Nephron (organoid): Measurements from ENCODE around the gene CD36.

Experiments used
- H3K27ac Mint-ChIP-seq, 3 experiments: 2 replicates each; pipeline ENCODE4 v1.8.0; 2020; ENCODE audit warnings: mixed read lengths in 3 of 3, mild to moderate bottlenecking in 2 of 3, moderate library complexity in 1 of 3
- H3K27me3 Mint-ChIP-seq: 2 replicates; pipeline ENCODE4 v1.8.0; 2021; ENCODE audit warnings: low read depth, mild to moderate bottlenecking, moderate library complexity, mixed read lengths
- H3K36me3 Mint-ChIP-seq: 2 replicates; pipeline ENCODE4 v1.8.0; 2020; ENCODE audit warnings: low read depth, mixed read lengths
- H3K4me1 Mint-ChIP-seq: 2 replicates; pipeline ENCODE4 v1.8.0; 2020; ENCODE audit warnings: mixed read lengths
- H3K4me3 Mint-ChIP-seq, 3 experiments: 2 replicates each; pipeline ENCODE4 v1.8.0; 2020; ENCODE audit warnings: mild to moderate bottlenecking in 3 of 3, mixed read lengths in 3 of 3, moderate library complexity in 2 of 3
- H3K9me3 Mint-ChIP-seq: 2 replicates; pipeline ENCODE4 v1.8.0; 2020; ENCODE audit warnings: mixed read lengths
- CTCF ChIP-seq, 3 experiments: fragments of 200-600 bp; sonication (generic); IDR thresholded peaks; one replicate each; pipeline ENCODE4 v1.5.0; 2021; ENCODE audit warnings: antibody characterized with exemption in 3 of 3; ENCODE audit not compliant: unreplicated experiment in 3 of 3

The CD36 gene

GRCh38 chr7:80637911-80638765 lies at the start of gene CD36:
CD36 (plus strand) TSS chr7:80638642; CDS start chr7:80646741, 8,099 bp downstream.
- Mint-ChIP-seq H3K27me3 (no peaks in the 10 kb centered on the region), H3K36me3 (no peaks in the 10 kb centered on the region), H3K27ac (no peak within 1 kb of the TSS), H3K4me1 (peaks cover 11% of the 10 kb centered on the region), H3K9me3 (no peaks in the 10 kb centered on the region), H3K4me3 (peak within 1 kb of the TSS in 1 of 3 experiments; percentile 70)
- no peak for TF ChIP-seq CTCF (IDR thresholded peaks at IDR 0.05; ENCODE audit: unreplicated experiment in 3 of 3)

- no peaks in the 10 kb centered on the region for H3K4me1 Mint-ChIP-seq
- no peaks in the 10 kb centered on the region for H3K27me3 Mint-ChIP-seq
- no peak for TF ChIP-seq CTCF (IDR thresholded peaks at IDR 0.05; ENCODE audit: unreplicated experiment in 3 of 3)
- no peak overlapping the region for H3K4me3 Mint-ChIP-seq
- peak overlapping the region in 2 of 3 experiments; percentile 6 to 8 for H3K27ac Mint-ChIP-seq
- no peaks in the 10 kb centered on the region for H3K36me3 Mint-ChIP-seq
- no peaks in the 10 kb centered on the region for H3K9me3 Mint-ChIP-seq
Observed at GRCh38 chr7:80589631-80590030, 48.8 kb upstream of the CD36 start.

- no peaks in the 10 kb centered on the region for H3K9me3 Mint-ChIP-seq
- H3K4me3 Mint-ChIP-seq, result no peak overlapping the region
- no peaks in the 10 kb centered on the region for H3K36me3 Mint-ChIP-seq
- H3K27me3 Mint-ChIP-seq, result no peaks in the 10 kb centered on the region
- TF ChIP-seq CTCF (IDR thresholded peaks at IDR 0.05; ENCODE audit: unreplicated experiment in 3 of 3), result no peak
- no peak overlapping the region for H3K27ac Mint-ChIP-seq
- no peaks in the 10 kb centered on the region for H3K4me1 Mint-ChIP-seq
Observed at GRCh38 chr7:80591654-80592053, 46.8 kb upstream of the CD36 start.

GRCh38 chr7:80593869-80594586 lies 44.4 kb upstream of the CD36 start:
- Mint-ChIP-seq H3K4me1 (peaks cover 5% of the 10 kb centered on the region), H3K27me3 (no peaks in the 10 kb centered on the region), H3K27ac (no peak overlapping the region), H3K4me3 (no peak overlapping the region), H3K36me3 (no peaks in the 10 kb centered on the region), H3K9me3 (no peaks in the 10 kb centered on the region)
- TF ChIP-seq CTCF (IDR thresholded peaks at IDR 0.05; ENCODE audit: unreplicated experiment in 3 of 3), result no peak

GRCh38 chr7:80596933-80597517 lies 41.4 kb upstream of the CD36 start:
- Mint-ChIP-seq H3K27me3 (no peaks in the 10 kb centered on the region), H3K9me3 (no peaks in the 10 kb centered on the region), H3K4me3 (no peak overlapping the region), H3K27ac (no peak overlapping the region), H3K36me3 (no peaks in the 10 kb centered on the region), H3K4me1 (peaks cover 5% of the 10 kb centered on the region)
- no peak for TF ChIP-seq CTCF (IDR thresholded peaks at IDR 0.05; ENCODE audit: unreplicated experiment in 3 of 3)
